K562 (cell line): ENCODE measurements around the gene LHPP. TPM values are rescaled to one million over a fixed set of nuclear protein-coding genes. Genes with fewer than 3 reads are reported as not detected.

Source experiments
- EP300 ChIP-seq: IDR thresholded peaks from 2 replicates; pipeline ENCODE4 v1.6.1; 2012; ENCODE audit warnings: low read length, improper control_type of control experiment
- FOXM1 ChIP-seq, 2 experiments: fragments of 450-650 bp in 1 of 2; sonication (generic) in 1 of 2; formaldehyde crosslinking in 1 of 2; IDR thresholded peaks; 2 replicates each; pipeline versions ENCODE4 v1.6.1 to v1.9.0; 2017 to 2022; ENCODE audit warnings: low read depth in 2 of 2, mild to moderate bottlenecking in 2 of 2, missing genetic modification reagents in 1 of 2, moderate library complexity in 1 of 2
- HDAC6 ChIP-seq: IDR thresholded peaks from 2 replicates; pipeline ENCODE4 v1.6.1; 2012; ENCODE audit warnings: low read depth, mild to moderate bottlenecking, control low read depth, inconsistent platforms, low read length, moderate library complexity
- HLTF ChIP-seq: fragments of 450-650 bp; IDR thresholded peaks from 2 replicates; pipeline ENCODE4 v1.6.1; 2016
- NKRF ChIP-seq: fragments of 450-650 bp; IDR thresholded peaks from 2 replicates; pipeline ENCODE4 v1.6.1; 2016; ENCODE audit warnings: borderline replicate concordance
- PHTF2 ChIP-seq: fragments of 250-450 bp; sonication (Bioruptor Pico); IDR thresholded peaks from 2 replicates; pipeline ENCODE4 v1.5.0; 2021; ENCODE audit warnings: mild to moderate bottlenecking
- POLR2AphosphoS5 ChIP-seq: IDR thresholded peaks from 2 replicates; pipeline ENCODE4 v1.6.1; 2011; ENCODE audit warnings: mild to moderate bottlenecking, low read depth, low read length, moderate library complexity; ENCODE audit not compliant: control insufficient read depth, insufficient read depth
- RCOR1 ChIP-seq, 2 experiments: IDR thresholded peaks; 2 replicates each; pipeline ENCODE4 v1.6.1; 2012; ENCODE audit warnings: low read depth in 2 of 2, low read length in 2 of 2, borderline replicate concordance in 1 of 2, improper control_type of control experiment in 1 of 2
- SAFB2 ChIP-seq: fragments of 200-400 bp; formaldehyde crosslinking; IDR thresholded peaks from 2 replicates; pipeline ENCODE4 v1.6.1; 2018; ENCODE audit warnings: borderline replicate concordance, low read length, low read depth, moderate library complexity; ENCODE audit not compliant: severe bottlenecking
- TRIM24 ChIP-seq, 2 experiments: fragments of 450-650 bp; IDR thresholded peaks; 2 replicates each; pipeline ENCODE4 v1.6.1; 2016
- WHSC1 ChIP-seq: IDR thresholded peaks from one replicate; pipeline ENCODE4 v1.6.1; 2012; ENCODE audit warnings: low read length, control low read depth, inconsistent platforms
- ZBTB43 ChIP-seq: sonication (generic); formaldehyde crosslinking; IDR thresholded peaks from 2 replicates; pipeline ENCODE4 v1.8.0; 2023; ENCODE audit warnings: mild to moderate bottlenecking, missing genetic modification reagents
- ZNF140 ChIP-seq: fragments of 250-450 bp; sonication (Bioruptor Pico); IDR thresholded peaks from 2 replicates; pipeline ENCODE4 v1.8.0; 2021; ENCODE audit warnings: moderate library complexity, mild to moderate bottlenecking, inconsistent platforms
- ZNF589 ChIP-seq: fragments of 200-800 bp; sonication (Bioruptor generic); IDR thresholded peaks from 2 replicates; pipeline ENCODE4 v1.6.1; 2016; ENCODE audit warnings: low read depth, missing genetic modification characterization, missing compliant biosample characterization
- polyA plus RNA-seq, 8 experiments: library from polyadenylated mRNA; depleted of rRNA in 4 of 8; stranded (reverse) in 5 of 8; unstranded in 3 of 8; fragments of >200 nt; fragmentation: Nextera tagmentation in 2 of 8; fragmentation: Illumina TruSeq in 1 of 8; extraction: Ambion mirVana in 2 of 8; extraction: Trizol in 1 of 8; gene quantifications; 2 replicates each; pipeline versions ENCODE4 v1.2.1 to v1.2.3, GENCODE V29; 2011 to 2014; ENCODE audit warnings: inconsistent platforms in 1 of 8, missing spikeins in 1 of 8
- total RNA-seq, 7 experiments: library from RNA; depleted of rRNA in 6 of 7; stranded (reverse); fragments of >200 nt in 6 of 7; fragmentation: Illumina TruSeq in 2 of 7; extraction: Trizol in 2 of 7; gene quantifications; 2 replicates each; pipeline versions ENCODE4 v1.2.1 to v1.2.3, GENCODE V29; 2011 to 2021; ENCODE audit warnings: low replicate concordance in 1 of 7
- TF ChIP-seq, protein P1 (sequence below): fragments of 450-650 bp; IDR thresholded peaks from 2 replicates; pipeline ENCODE4 v1.6.1; 2016; ENCODE audit warnings: low read depth
- TF ChIP-seq, protein P2 (sequence below): fragments of 450-650 bp; IDR thresholded peaks from one replicate; pipeline ENCODE4 v1.6.1; 2018; ENCODE audit warnings: mild to moderate bottlenecking, moderate library complexity; ENCODE audit not compliant: partially characterized antibody

LHPP gene
- total and polyA plus RNA-seq, 9 of the 15 experiments (the other 6 are each of a cell fraction or from before 2014, with no cell fraction given) = 0.34 to 7.4 (median 3.0) TPM

- TF ChIP-seq, protein P1, sequence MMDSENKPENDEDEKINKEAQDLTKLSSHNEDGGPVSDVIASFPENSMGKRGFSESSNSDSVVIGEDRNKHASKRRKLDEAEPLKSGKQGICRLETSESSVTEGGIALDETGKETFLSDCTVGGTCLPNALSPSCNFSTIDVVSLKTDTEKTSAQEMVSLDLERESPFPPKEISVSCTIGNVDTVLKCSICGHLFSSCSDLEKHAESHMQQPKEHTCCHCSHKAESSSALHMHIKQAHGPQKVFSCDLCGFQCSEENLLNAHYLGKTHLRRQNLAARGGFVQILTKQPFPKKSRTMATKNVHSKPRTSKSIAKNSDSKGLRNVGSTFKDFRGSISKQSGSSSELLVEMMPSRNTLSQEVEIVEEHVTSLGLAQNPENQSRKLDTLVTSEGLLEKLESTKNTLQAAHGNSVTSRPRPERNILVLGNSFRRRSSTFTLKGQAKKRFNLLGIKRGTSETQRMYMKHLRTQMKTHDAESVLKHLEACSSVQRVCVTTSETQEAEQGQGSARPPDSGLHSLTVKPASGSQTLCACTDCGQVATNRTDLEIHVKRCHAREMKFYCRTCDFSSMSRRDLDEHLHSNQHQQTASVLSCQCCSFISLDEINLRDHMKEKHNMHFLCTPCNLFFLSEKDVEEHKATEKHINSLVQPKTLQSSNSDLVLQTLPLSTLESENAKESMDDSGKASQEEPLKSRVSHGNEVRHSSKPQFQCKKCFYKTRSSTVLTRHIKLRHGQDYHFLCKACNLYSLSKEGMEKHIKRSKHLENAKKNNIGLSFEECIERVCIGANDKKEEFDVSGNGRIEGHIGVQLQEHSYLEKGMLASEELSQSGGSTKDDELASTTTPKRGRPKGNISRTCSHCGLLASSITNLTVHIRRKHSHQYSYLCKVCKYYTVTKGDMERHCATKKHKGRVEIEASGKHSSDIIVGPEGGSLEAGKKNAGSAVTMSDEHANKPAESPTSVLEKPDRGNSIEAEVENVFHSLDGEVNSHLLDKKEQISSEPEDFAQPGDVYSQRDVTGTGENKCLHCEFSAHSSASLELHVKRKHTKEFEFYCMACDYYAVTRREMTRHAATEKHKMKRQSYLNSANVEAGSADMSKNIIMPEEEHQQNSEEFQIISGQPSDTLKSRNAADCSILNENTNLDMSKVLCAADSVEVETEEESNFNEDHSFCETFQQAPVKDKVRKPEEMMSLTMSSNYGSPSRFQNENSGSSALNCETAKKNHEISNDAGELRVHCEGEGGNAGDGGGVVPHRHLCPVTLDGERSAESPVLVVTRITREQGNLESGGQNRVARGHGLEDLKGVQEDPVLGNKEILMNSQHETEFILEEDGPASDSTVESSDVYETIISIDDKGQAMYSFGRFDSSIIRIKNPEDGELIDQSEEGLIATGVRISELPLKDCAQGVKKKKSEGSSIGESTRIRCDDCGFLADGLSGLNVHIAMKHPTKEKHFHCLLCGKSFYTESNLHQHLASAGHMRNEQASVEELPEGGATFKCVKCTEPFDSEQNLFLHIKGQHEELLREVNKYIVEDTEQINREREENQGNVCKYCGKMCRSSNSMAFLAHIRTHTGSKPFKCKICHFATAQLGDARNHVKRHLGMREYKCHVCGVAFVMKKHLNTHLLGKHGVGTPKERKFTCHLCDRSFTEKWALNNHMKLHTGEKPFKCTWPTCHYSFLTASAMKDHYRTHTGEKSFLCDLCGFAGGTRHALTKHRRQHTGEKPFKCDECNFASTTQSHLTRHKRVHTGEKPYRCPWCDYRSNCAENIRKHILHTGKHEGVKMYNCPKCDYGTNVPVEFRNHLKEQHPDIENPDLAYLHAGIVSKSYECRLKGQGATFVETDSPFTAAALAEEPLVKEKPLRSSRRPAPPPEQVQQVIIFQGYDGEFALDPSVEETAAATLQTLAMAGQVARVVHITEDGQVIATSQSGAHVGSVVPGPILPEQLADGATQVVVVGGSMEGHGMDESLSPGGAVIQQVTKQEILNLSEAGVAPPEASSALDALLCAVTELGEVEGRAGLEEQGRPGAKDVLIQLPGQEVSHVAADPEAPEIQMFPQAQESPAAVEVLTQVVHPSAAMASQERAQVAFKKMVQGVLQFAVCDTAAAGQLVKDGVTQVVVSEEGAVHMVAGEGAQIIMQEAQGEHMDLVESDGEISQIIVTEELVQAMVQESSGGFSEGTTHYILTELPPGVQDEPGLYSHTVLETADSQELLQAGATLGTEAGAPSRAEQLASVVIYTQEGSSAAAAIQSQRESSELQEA = no peak
- peak; percentile 58; the same call in 1 of the 2 replicates for TF ChIP-seq POLR2AphosphoS5
- TF ChIP-seq WHSC1 = no peak
- TF ChIP-seq, protein P2, sequence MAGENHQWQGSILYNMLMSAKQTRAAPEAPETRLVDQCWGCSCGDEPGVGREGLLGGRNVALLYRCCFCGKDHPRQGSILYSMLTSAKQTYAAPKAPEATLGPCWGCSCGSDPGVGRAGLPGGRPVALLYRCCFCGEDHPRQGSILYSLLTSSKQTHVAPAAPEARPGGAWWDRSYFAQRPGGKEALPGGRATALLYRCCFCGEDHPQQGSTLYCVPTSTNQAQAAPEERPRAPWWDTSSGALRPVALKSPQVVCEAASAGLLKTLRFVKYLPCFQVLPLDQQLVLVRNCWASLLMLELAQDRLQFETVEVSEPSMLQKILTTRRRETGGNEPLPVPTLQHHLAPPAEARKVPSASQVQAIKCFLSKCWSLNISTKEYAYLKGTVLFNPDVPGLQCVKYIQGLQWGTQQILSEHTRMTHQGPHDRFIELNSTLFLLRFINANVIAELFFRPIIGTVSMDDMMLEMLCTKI = no peak
- TF ChIP-seq ZNF589 (CRISPR knock-in tag) = no peak
- peak; percentile 92 for TF ChIP-seq TRIM24 (IDR thresholded peaks at IDR 0.05)
- TF ChIP-seq ZNF140 = no peak
- TF ChIP-seq NKRF = no peak
- TF ChIP-seq EP300 = peak; percentile 75
- no peak for TF ChIP-seq HDAC6
- no peak for TF ChIP-seq SAFB2
- no peak for TF ChIP-seq ZBTB43 (CRISPR knock-in tag)
- no peak for TF ChIP-seq HLTF
- no peak for TF ChIP-seq PHTF2 (CRISPR knock-in tag)
- TF ChIP-seq FOXM1 (IDR thresholded peaks at IDR 0.05; ENCODE audit: low read depth) = peak; percentile 52; the same call in 1 of the 2 replicates
- no peak for TF ChIP-seq FOXM1 (CRISPR knock-in tag; IDR thresholded peaks at IDR 0.05; ENCODE audit: low read depth)
- TF ChIP-seq RCOR1 (IDR thresholded peaks at IDR 0.05; ENCODE audit: borderline replicate concordance in 1 of 2, low read depth in 2 of 2, low read length in 2 of 2) = peak in 1 of 2 experiments; percentile 66; a peak in 1 of 4 replicates
Observed at GRCh38 chr10:124486635-124487034, 25.0 kb downstream of the LHPP start (continued).
